Testis (tissue), 3 donors: Measurements from ENCODE around the gene PLLP. TPM values are rescaled to one million over a fixed set of nuclear protein-coding genes. Genes with fewer than 3 reads are reported as not detected.

Experiments used
- DNase-seq: peaks from one replicate; pipeline ENCODE4 v3.0.0-alpha.2; 2019
- H3K27ac ChIP-seq, 2 donors: fragments of 200-600 bp; sonication (generic); one replicate each; pipeline ENCODE4 v1.5.1; 2019
- H3K27me3 ChIP-seq: fragments of 200-600 bp; sonication (generic); one replicate; pipeline ENCODE4 v1.5.1; 2019
- H3K36me3 ChIP-seq: fragments of 200-600 bp; sonication (generic); one replicate; pipeline ENCODE4 v1.5.1; 2017; ENCODE audit warnings: low read depth; ENCODE audit errors: missing control alignments
- H3K4me1 ChIP-seq: fragments of 200-600 bp; sonication (generic); one replicate; pipeline ENCODE4 v1.5.1; 2019
- H3K4me3 ChIP-seq, 2 donors: fragments of 200-600 bp; sonication (generic); one replicate each; pipeline ENCODE4 v1.5.1; 2017 to 2019
- H3K9me3 ChIP-seq: fragments of 200-600 bp; sonication (generic); one replicate; pipeline ENCODE4 v1.5.1; 2017
- POLR2A ChIP-seq: fragments of 450-650 bp; IDR thresholded peaks from one replicate; pipeline ENCODE4 v1.6.1; 2017; ENCODE audit warnings: antibody characterized with exemption, mild to moderate bottlenecking, moderate library complexity
- WGBS, 2 donors: methylation state at CpG; one replicate each; pipeline ENCODE4 v1.1.5; 2018; 5-methylcytosine and 5-hydroxymethylcytosine counted together
- intact Hi-C: fragments of 100-400 bp; cut with DNase I; formaldehyde crosslinking; loops from one replicate; pipeline ENCODE4 v1.15.1; 2023; ENCODE audit warnings: low total_unique reads
- polyA plus RNA-seq: library from polyadenylated mRNA; stranded (reverse); fragments of 350-450 nt; fragmentation: Illumina TruSeq; extraction: RNeasy Lipid Tissue Mini Kit (QIAGEN cat#74804); gene quantifications from one replicate; pipeline ENCODE4 v1.2.3, GENCODE V29; 2014; ENCODE audit warnings: low read depth, low replicate concordance; ENCODE audit not compliant: insufficient read depth
- total RNA-seq, 2 donors: library from RNA; depleted of rRNA; stranded (reverse); fragments of >200 nt; gene quantifications; one replicate each; pipeline ENCODE4 v1.2.3, GENCODE V29; 2016
- TF ChIP-seq, protein P1 (sequence below), 3 experiments: fragments of 450-650 bp in 2 of 3; fragments of 200-600 bp in 1 of 3; sonication (generic) in 1 of 3; IDR thresholded peaks; one replicate each; pipeline ENCODE4 v1.5.1; 2016 to 2019; ENCODE audit warnings: antibody characterized with exemption in 3 of 3, mild to moderate bottlenecking in 2 of 3, moderate library complexity in 1 of 3

The PLLP gene
- total and polyA plus RNA-seq, 3 donors from 2014 or later = 15.0 to 39.4 (median 36.1) TPM

DNA sequence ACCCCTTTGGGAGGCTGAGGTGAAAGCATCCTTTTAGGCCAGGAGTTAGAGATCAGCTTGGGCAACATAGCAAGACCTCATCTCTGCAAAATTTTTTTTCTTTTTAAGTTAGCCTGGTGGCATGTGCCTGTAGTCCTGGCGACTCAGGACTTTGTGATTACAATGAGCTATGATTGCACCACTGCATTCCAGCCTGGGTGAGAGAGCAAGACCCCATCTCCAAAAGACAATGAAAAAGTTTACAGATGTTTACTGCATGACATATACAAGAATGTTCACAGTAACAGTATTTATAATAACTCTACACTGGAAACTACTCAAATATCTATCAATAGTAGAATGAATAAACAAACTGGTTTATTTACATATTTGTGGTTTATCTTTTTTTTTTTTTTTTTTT is 41.0 kb upstream of the PLLP start:
- no peak overlapping the region for H3K27ac ChIP-seq
- DNase-seq = no peak
- intact Hi-C loops = no loop called here
- H3K4me3 ChIP-seq = no peak overlapping the region
- H3K9me3 ChIP-seq = no peaks in the 10 kb centered on the region
- no peaks in the 10 kb centered on the region for H3K36me3 ChIP-seq
- no peaks in the 10 kb centered on the region for H3K27me3 ChIP-seq
- no peak for TF ChIP-seq POLR2A
- TF ChIP-seq, protein P1, sequence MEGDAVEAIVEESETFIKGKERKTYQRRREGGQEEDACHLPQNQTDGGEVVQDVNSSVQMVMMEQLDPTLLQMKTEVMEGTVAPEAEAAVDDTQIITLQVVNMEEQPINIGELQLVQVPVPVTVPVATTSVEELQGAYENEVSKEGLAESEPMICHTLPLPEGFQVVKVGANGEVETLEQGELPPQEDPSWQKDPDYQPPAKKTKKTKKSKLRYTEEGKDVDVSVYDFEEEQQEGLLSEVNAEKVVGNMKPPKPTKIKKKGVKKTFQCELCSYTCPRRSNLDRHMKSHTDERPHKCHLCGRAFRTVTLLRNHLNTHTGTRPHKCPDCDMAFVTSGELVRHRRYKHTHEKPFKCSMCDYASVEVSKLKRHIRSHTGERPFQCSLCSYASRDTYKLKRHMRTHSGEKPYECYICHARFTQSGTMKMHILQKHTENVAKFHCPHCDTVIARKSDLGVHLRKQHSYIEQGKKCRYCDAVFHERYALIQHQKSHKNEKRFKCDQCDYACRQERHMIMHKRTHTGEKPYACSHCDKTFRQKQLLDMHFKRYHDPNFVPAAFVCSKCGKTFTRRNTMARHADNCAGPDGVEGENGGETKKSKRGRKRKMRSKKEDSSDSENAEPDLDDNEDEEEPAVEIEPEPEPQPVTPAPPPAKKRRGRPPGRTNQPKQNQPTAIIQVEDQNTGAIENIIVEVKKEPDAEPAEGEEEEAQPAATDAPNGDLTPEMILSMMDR (IDR thresholded peaks at IDR 0.05) = no peak
- 78 to 100% methylated on average over 1 of the region's 1 CpG for WGBS, 2 donors
- H3K4me1 ChIP-seq = no peaks in the 10 kb centered on the region

DNA sequence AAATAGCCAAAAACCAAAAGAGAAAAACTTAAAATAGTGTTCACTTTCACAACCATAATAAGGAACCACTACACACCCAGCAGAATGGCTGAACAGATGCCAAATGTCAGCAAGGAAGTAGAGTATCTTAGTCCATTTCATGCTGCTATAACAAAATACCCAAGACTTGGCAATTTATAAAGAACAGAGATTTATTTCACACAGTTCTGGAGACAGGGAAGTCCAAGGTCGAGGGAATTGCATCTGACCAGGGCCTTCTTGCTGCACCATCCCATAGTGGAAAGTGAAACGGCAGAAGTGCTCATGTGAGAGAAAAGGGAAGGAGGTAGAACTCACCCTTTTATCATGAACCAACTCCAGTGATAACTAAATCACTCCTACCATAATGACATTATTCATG is 40.3 kb upstream of the PLLP start:
- 47 to 62% methylated on average over 2 of the region's 2 CpGs for WGBS, 2 donors
- TF ChIP-seq POLR2A = no peak
- TF ChIP-seq, protein P1 (IDR thresholded peaks at IDR 0.05) = no peak
- no peak overlapping the region for H3K4me3 ChIP-seq
- intact Hi-C loops = no loop called here
- H3K9me3 ChIP-seq = no peaks in the 10 kb centered on the region
- H3K4me1 ChIP-seq = no peaks in the 10 kb centered on the region
- DNase-seq = no peak
- H3K27me3 ChIP-seq = no peaks in the 10 kb centered on the region
- no peak overlapping the region for H3K27ac ChIP-seq
- H3K36me3 ChIP-seq = no peaks in the 10 kb centered on the region

- 62 to 65% methylated on average over 2 of the region's 2 CpGs for WGBS, 2 donors
- Histone ChIP-seq H3K27ac (no peak overlapping the region), H3K27me3 (no peaks in the 10 kb centered on the region), H3K4me1 (no peaks in the 10 kb centered on the region), H3K4me3 (no peak overlapping the region), H3K9me3 (no peaks in the 10 kb centered on the region), H3K36me3 (no peaks in the 10 kb centered on the region)
- no peak for TF ChIP-seq POLR2A
- TF ChIP-seq, protein P1 (IDR thresholded peaks at IDR 0.05) = no peak
- no peak for DNase-seq
- intact Hi-C loops = no loop called here
These were observed 35.2 kb upstream of the PLLP start for GRCh38 chr16:57319646-57320045.

GRCh38 chr16:57318240-57318970 is 33.9 kb upstream of the PLLP start:
- no peak for DNase-seq
- intact Hi-C loops = no loop called here
- Histone ChIP-seq H3K4me1 (no peaks in the 10 kb centered on the region), H3K9me3 (no peaks in the 10 kb centered on the region), H3K36me3 (no peaks in the 10 kb centered on the region), H3K27me3 (no peaks in the 10 kb centered on the region), H3K4me3 (no peak overlapping the region), H3K27ac (no peak overlapping the region)
- WGBS, 2 donors = 76 to 77% methylated on average over 13 of the region's 13 CpGs
- TF ChIP-seq, protein P1 (IDR thresholded peaks at IDR 0.05) = no peak
- no peak for TF ChIP-seq POLR2A
